ENCODE data around the gene WDR18.
"Not testable (repeated sequence)": the region's sequence is repeated elsewhere in the genome, so short reads cannot be mapped to it uniquely, and the experiment has no call there.

WDR18 gene

GRCh38 chr19:952049-952679 is 32.0 kb upstream of the WDR18 start:
- DNase-seq, result no peak

- DNase-seq, result no peak
These were observed 31.3 kb upstream of the WDR18 start for GRCh38 chr19:952680-953444.

GRCh38 chr19:953445-954271 is 30.5 kb upstream of the WDR18 start:
- DNase-seq, result no peak

- DNase-seq, result no peak
These were observed 29.9 kb upstream of the WDR18 start for GRCh38 chr19:954272-954671.

GRCh38 chr19:954672-955494 is 29.3 kb upstream of the WDR18 start:
- DNase-seq, result peak; percentile 38

- DNase-seq, result no peak
These were observed 28.1 kb upstream of the WDR18 start for GRCh38 chr19:955803-956765.

GRCh38 chr19:956766-957440 is 27.2 kb upstream of the WDR18 start:
- DNase-seq, result peak; percentile 83

- DNase-seq, result not testable (repeated sequence)
These were observed 26.6 kb upstream of the WDR18 start for GRCh38 chr19:957578-957977.

GRCh38 chr19:958967-959855 is 24.9 kb upstream of the WDR18 start:
- DNase-seq, result no peak

- no peak for DNase-seq
These were observed 24.1 kb upstream of the WDR18 start for GRCh38 chr19:960020-960419.

GRCh38 chr19:960601-960938 is 23.6 kb upstream of the WDR18 start:
- no peak for DNase-seq

- peak; percentile 17 for DNase-seq
These were observed 22.1 kb upstream of the WDR18 start for GRCh38 chr19:961866-962620.

GRCh38 chr19:962683-963400 is 21.3 kb upstream of the WDR18 start:
- DNase-seq, result no peak

- DNase-seq, result no peak
These were observed 20.6 kb upstream of the WDR18 start for GRCh38 chr19:963486-963951.

- no peak for DNase-seq
These were observed 20.0 kb upstream of the WDR18 start for GRCh38 chr19:964116-964520.

GRCh38 chr19:964761-965694 is 19.1 kb upstream of the WDR18 start:
- no peak for DNase-seq

GRCh38 chr19:966485-967088 is 17.6 kb upstream of the WDR18 start:
- DNase-seq, result no peak

All from NCI-H69 (cell line).